IMR-90 (cell line): ENCODE results near the gene ZNF554. TPM values are rescaled to one million over a fixed set of nuclear protein-coding genes. Genes with fewer than 3 reads are reported as not detected.

Experiments
- ATAC-seq: fragments of 200-7000 bp; cut with Tn5 transposase; 2 replicates; pipeline ENCODE4 v1.9.1; 2020; ENCODE audit warnings: low read depth, mild to moderate bottlenecking, moderate library complexity
- BruUV-seq: library from RNA; stranded (reverse); fragments of 400-500 nt; replicated peaks from 2 replicates; lab custom pipeline; 2021; lab: Mats Ljungman, UMichigan
- CTCF ChIA-PET: fragments of 300-600 bp; formaldehyde crosslinking; extraction: SDS; loops from one replicate; lab custom pipeline; 2021; ENCODE audit warnings: antibody characterized with exemption; lab: Yijun Ruan, JAX
- POLR2A ChIA-PET: fragments of 300-600 bp; sonication (Branson Sonifier 250); formaldehyde crosslinking; loops from one replicate; lab custom pipeline; 2022; ENCODE audit warnings: antibody characterized with exemption; ENCODE audit not compliant: unreplicated experiment; lab: Charles Lee
- DNase-seq: peaks from one replicate; pipeline ENCODE4 v3.0.0; 2013
- H2AFZ ChIP-seq: replicated peaks from 2 replicates; pipeline ENCODE3; 2013; ENCODE audit warnings: low read length, mild to moderate bottlenecking; ENCODE audit not compliant: poor library complexity
- H2AK5ac ChIP-seq: 2 replicates; pipeline ENCODE4 v1.6.1; 2013; ENCODE audit warnings: low read depth, low read length, inconsistent platforms
- H2AK9ac ChIP-seq: replicated peaks from 2 replicates; pipeline ENCODE3; 2013; ENCODE audit warnings: mild to moderate bottlenecking, low read depth, low read length, moderate library complexity; ENCODE audit not compliant: poor library complexity
- H2BK120ac ChIP-seq: 2 replicates; pipeline ENCODE4 v1.6.1; 2013; ENCODE audit warnings: low read depth, low read length, inconsistent platforms
- H2BK15ac ChIP-seq: 3 replicates; pipeline ENCODE4 v1.6.1; 2013; ENCODE audit warnings: low read depth, low read length, inconsistent platforms
- H2BK20ac ChIP-seq: 2 replicates; pipeline ENCODE4 v1.6.1; 2013; ENCODE audit warnings: low read depth, mild to moderate bottlenecking, inconsistent platforms, low read length, moderate library complexity
- H2BK5ac ChIP-seq: 2 replicates; pipeline ENCODE4 v1.6.1; 2013; ENCODE audit warnings: mild to moderate bottlenecking, low read depth, low read length, inconsistent platforms; ENCODE audit not compliant: poor library complexity, severe bottlenecking
- H3K14ac ChIP-seq: replicated peaks from 2 replicates; pipeline ENCODE4 v1.6.1; 2013; ENCODE audit warnings: low read depth, low read length, inconsistent platforms
- H3K18ac ChIP-seq: 2 replicates; pipeline ENCODE4 v1.6.1; 2013; ENCODE audit warnings: low read depth, low read length, control low read depth
- H3K23ac ChIP-seq: 2 replicates; pipeline ENCODE4 v1.6.1; 2013; ENCODE audit warnings: low read depth, low read length, inconsistent platforms
- H3K27ac ChIP-seq: 2 replicates; pipeline ENCODE4 v1.5.1; 2013; ENCODE audit warnings: mild to moderate bottlenecking, control low read depth, low read length; ENCODE audit not compliant: insufficient read depth
- H3K27me3 ChIP-seq: 2 replicates; pipeline ENCODE4 v1.6.1; 2013; ENCODE audit warnings: low read length; ENCODE audit not compliant: control insufficient read depth, insufficient read depth
- H3K36me3 ChIP-seq: 2 replicates; pipeline ENCODE4 v1.6.1; 2013; ENCODE audit warnings: low read length, mixed read lengths; ENCODE audit not compliant: control insufficient read depth, insufficient read depth
- H3K4ac ChIP-seq: 2 replicates; pipeline ENCODE4 v1.6.1; 2013; ENCODE audit warnings: low read depth, low read length, inconsistent platforms
- H3K4me1 ChIP-seq: 2 replicates; pipeline ENCODE4 v1.6.1; 2013; ENCODE audit warnings: low read length, mixed read lengths; ENCODE audit not compliant: control insufficient read depth, insufficient read depth
- H3K4me2 ChIP-seq: 2 replicates; pipeline ENCODE4 v1.6.1; 2013; ENCODE audit warnings: low read depth, mild to moderate bottlenecking, control low read depth, low read length, moderate library complexity
- H3K4me3 ChIP-seq: 2 replicates; pipeline ENCODE4 v1.5.1; 2013; ENCODE audit warnings: low read depth, mild to moderate bottlenecking, control low read depth, low read length, moderate library complexity; ENCODE audit not compliant: insufficient read depth
- H3K56ac ChIP-seq: 2 replicates; pipeline ENCODE4 v1.6.1; 2013; ENCODE audit warnings: low read length, inconsistent platforms; ENCODE audit not compliant: insufficient read depth; ENCODE audit errors: extremely low read depth
- H3K79me1 ChIP-seq, 2 experiments: 2 replicates each; pipeline ENCODE4 v1.6.1; 2013; ENCODE audit warnings: low read length in 2 of 2, inconsistent platforms in 1 of 2, low read depth in 1 of 2
- H3K9ac ChIP-seq: 2 replicates; pipeline ENCODE4 v1.6.1; 2013; ENCODE audit warnings: low read depth, low read length, control low read depth
- H3K9me1 ChIP-seq: 2 replicates; pipeline ENCODE4 v1.6.1; 2013; ENCODE audit warnings: low read length, inconsistent platforms; ENCODE audit not compliant: insufficient read depth
- H3K9me3 ChIP-seq: 2 replicates; pipeline ENCODE4 v1.6.1; 2013; ENCODE audit warnings: low read length; ENCODE audit not compliant: control insufficient read depth, insufficient read depth
- H4K20me1 ChIP-seq: 2 replicates; pipeline ENCODE4 v1.6.1; 2013; ENCODE audit warnings: low read length, inconsistent platforms; ENCODE audit not compliant: insufficient read depth
- H4K5ac ChIP-seq: 2 replicates; pipeline ENCODE4 v1.6.1; 2013; ENCODE audit warnings: mild to moderate bottlenecking, low read depth, low read length, control low read depth
- H4K8ac ChIP-seq, 2 experiments: 2 replicates each; pipeline ENCODE4 v1.6.1; 2013; ENCODE audit warnings: low read depth in 2 of 2, low read length in 2 of 2, control low read depth in 1 of 2, inconsistent platforms in 1 of 2
- H4K91ac ChIP-seq: 2 replicates; pipeline ENCODE4 v1.6.1; 2013; ENCODE audit warnings: low read depth, low read length, inconsistent platforms; ENCODE audit not compliant: insufficient read depth
- CEBPB ChIP-seq: IDR thresholded peaks from 2 replicates; pipeline ENCODE4 v1.6.1; 2012; ENCODE audit warnings: low read depth, low read length, improper control_type of control experiment
- CHD1 ChIP-seq: IDR thresholded peaks from 2 replicates; pipeline ENCODE4 v1.6.1; 2012; ENCODE audit warnings: low read depth, low read length, improper control_type of control experiment
- FOS ChIP-seq: fragments of 150-350 bp; IDR thresholded peaks from 2 replicates; pipeline ENCODE4 v1.6.1; 2016; ENCODE audit warnings: low read depth, low read length
- MAZ ChIP-seq: IDR thresholded peaks from 2 replicates; pipeline ENCODE4 v1.6.1; 2012; ENCODE audit warnings: low read depth, mild to moderate bottlenecking, low read length, improper control_type of control experiment, moderate library complexity, borderline replicate concordance
- RCOR1 ChIP-seq: IDR thresholded peaks from 2 replicates; pipeline ENCODE4 v1.6.1; 2012; ENCODE audit warnings: mild to moderate bottlenecking, low read length, improper control_type of control experiment; ENCODE audit not compliant: insufficient replicate concordance
- RFX5 ChIP-seq: IDR thresholded peaks from 2 replicates; pipeline ENCODE4 v1.8.0; 2012; ENCODE audit warnings: low read depth, mild to moderate bottlenecking, low read length, moderate library complexity
- SMC3 ChIP-seq: fragments of 150-350 bp; IDR thresholded peaks from 2 replicates; pipeline ENCODE4 v1.6.1; 2016; ENCODE audit warnings: low read depth, mild to moderate bottlenecking, antibody characterized with exemption, low read length, moderate library complexity
- USF2 ChIP-seq: fragments of 150-350 bp; IDR thresholded peaks from 2 replicates; pipeline ENCODE4 v1.6.1; 2017; ENCODE audit warnings: mild to moderate bottlenecking, antibody characterized with exemption, low read length, low read depth
- WGBS, 2 experiments: methylation state at CpG; one replicate each; pipeline versions ENCODE4 v1.1.5 to v1.1.7; 2013; ENCODE audit warnings: missing lambda C conversion rate in 2 of 2; ENCODE audit not compliant: insufficient read length in 1 of 2; ENCODE audit errors: extremely low coverage in 2 of 2; 5-methylcytosine and 5-hydroxymethylcytosine counted together
- dilution Hi-C: fragments of 300-500 bp; cut with HindIII; formaldehyde crosslinking; loops from one replicate; pipeline ENCODE4 v1.14.3; 2018; ENCODE audit warnings: low sequenced_read_pairs; ENCODE audit not compliant: unreplicated experiment
- in situ Hi-C: fragments of 300-500 bp; cut with MboI; formaldehyde crosslinking; loops from 3 replicates; pipeline ENCODE4 v1.14.3; 2019; ENCODE audit warnings: low sequenced_read_pairs, inconsistent platforms, mixed read lengths
- intact Hi-C: fragments of 100-400 bp; cut with micrococcal nuclease; formaldehyde crosslinking; loops from 2 replicates; pipeline ENCODE4 v1.10.0; 2022
- polyA plus RNA-seq, 3 experiments: library from polyadenylated mRNA; depleted of rRNA; stranded (reverse); fragments of >200 nt; gene quantifications; 2 replicates each; pipeline ENCODE4 v1.2.3, GENCODE V29; 2012; ENCODE audit warnings: low replicate concordance in 1 of 3
- total RNA-seq: library from RNA; depleted of rRNA; stranded (reverse); fragments of >200 nt; gene quantifications from 2 replicates; pipeline ENCODE4 v1.2.3, GENCODE V29; 2012

The ZNF554 gene
- total and polyA plus RNA-seq, 2 of the 4 experiments (the other 2 are of a cell fraction): 1.5 to 3.0 TPM

- Histone ChIP-seq H2BK5ac (no peak overlapping the region), H2AFZ (no peak overlapping the region), H3K27me3 (no peaks in the 10 kb centered on the region), H2BK120ac (no peak overlapping the region), H3K9me1 (peaks cover 6% of the 10 kb centered on the region; the same call in 1 of the 2 replicates), H3K9me3 (no peaks in the 10 kb centered on the region), H4K20me1 (peaks cover 82% of the 10 kb centered on the region), H2AK9ac (no peak overlapping the region), H3K36me3 (peaks cover 6% of the 10 kb centered on the region), H3K23ac (no peak overlapping the region), H4K8ac (no peak overlapping the region), H2AK5ac (no peak overlapping the region), H3K9ac (no peak overlapping the region), H3K56ac (no peak overlapping the region), H3K79me1 (peaks cover 0 to 74% of the 10 kb centered on the region in 2 experiments; a peak in 2 of 4 replicates), H4K91ac (no peak overlapping the region), H3K4me3 (no peak overlapping the region), H3K4me1 (peaks cover 2% of the 10 kb centered on the region; the same call in 1 of the 2 replicates), H4K5ac (no peak overlapping the region), H3K4ac (no peak overlapping the region), H2BK20ac (no peak overlapping the region), H3K14ac (no peak overlapping the region), H3K18ac (no peak overlapping the region), H3K4me2 (no peak overlapping the region), H3K27ac (no peak overlapping the region), H2BK15ac (no peak overlapping the region)
- CTCF ChIA-PET: no interaction called here
- in situ Hi-C loops: no loop called here
- TF ChIP-seq FOS (no peak), RCOR1 (no peak), CEBPB (no peak), MAZ (no peak), CHD1 (no peak), SMC3 (no peak), USF2 (no peak), RFX5 (no peak)
- intact Hi-C loops: no loop called here
- DNase-seq (no peak), ATAC-seq (no peak)
- POLR2A ChIA-PET: no interaction called here
- dilution Hi-C loops: no loop called here
- no TSS peak for BruUV-seq
- WGBS, 2 experiments: 93% methylated on average over 16 of the region's 32 CpGs; no CpG with 5 or more reads in 1 of the 2 experiments
Observed at GRCh38 chr19:2774083-2774679, 45.5 kb upstream of the ZNF554 start.
